Vagina (tissue), 2 donors: ENCODE measurements around the gene CHRNB1.
"Not testable (repeated sequence)": the region's sequence is repeated elsewhere in the genome, so short reads cannot be mapped to it uniquely, and the experiment has no call there.

Experiments
- CTCF ChIP-seq, 3 experiments: fragments of 450-650 bp in 2 of 3; fragments of 200-600 bp in 1 of 3; sonication (generic) in 1 of 3; IDR thresholded peaks; one replicate each; pipeline ENCODE4 v1.5.1; 2017 to 2019; ENCODE audit warnings: antibody characterized with exemption in 3 of 3, mild to moderate bottlenecking in 2 of 3, moderate library complexity in 2 of 3
- POLR2A ChIP-seq, 2 donors: fragments of 450-650 bp; IDR thresholded peaks; one replicate each; pipeline ENCODE4 v1.6.1; 2017; ENCODE audit warnings: antibody characterized with exemption in 2 of 2, mild to moderate bottlenecking in 2 of 2, moderate library complexity in 2 of 2
- POLR2AphosphoS5 ChIP-seq, 2 donors: sonication (generic); formaldehyde crosslinking; IDR thresholded peaks; one replicate each; pipeline ENCODE4 v1.9.0; 2017; ENCODE audit warnings: antibody characterized with exemption in 2 of 2, mild to moderate bottlenecking in 2 of 2, low read depth in 1 of 2; ENCODE audit not compliant: insufficient read depth in 1 of 2

- not testable (repeated sequence) for TF ChIP-seq POLR2A (IDR thresholded peaks at IDR 0.05); CTCF (IDR thresholded peaks at IDR 0.05); POLR2AphosphoS5 (IDR thresholded peaks at IDR 0.05; ENCODE audit: insufficient read depth in 1 of 2, low read depth in 1 of 2)
Observed at GRCh38 chr17:7469843-7470242, 25.0 kb downstream of the CHRNB1 start.
